ENCODE measurements around the gene GPC5. TPM values are rescaled to one million over a fixed set of nuclear protein-coding genes. Genes with fewer than 3 reads are reported as not detected.

The GPC5 gene
- total RNA-seq, 1 experiment from 2014 or later = 0.15 TPM

DNA sequence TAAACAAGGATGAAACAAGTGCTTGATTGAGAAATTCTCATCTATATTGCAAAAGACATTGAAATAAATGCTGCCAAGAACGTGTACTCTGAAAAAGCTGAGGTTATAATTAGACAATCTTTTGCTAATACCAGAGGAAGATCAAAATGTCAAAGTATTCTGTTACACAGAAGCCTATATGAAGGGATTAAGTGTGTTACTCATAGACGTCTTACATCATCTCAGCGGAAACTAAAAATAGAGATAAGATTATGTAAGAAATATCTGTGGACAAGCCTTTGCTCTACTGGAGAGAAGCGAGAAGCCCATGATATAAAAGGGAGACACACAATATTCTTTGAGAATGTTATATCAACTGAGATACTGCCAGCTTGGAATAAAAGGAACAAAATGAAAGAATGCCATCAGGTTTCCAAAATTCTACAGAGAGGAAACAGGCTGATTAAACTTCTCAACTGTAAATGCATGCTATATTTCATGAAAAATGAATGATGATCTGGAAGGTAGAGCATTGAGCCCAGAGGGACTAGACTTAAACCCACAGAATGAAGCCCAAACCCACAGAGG lies 699.0 kb downstream of the GPC5 start:
- Histone ChIP-seq H4K91ac (ENCODE audit: insufficient read length, low read depth, low read length) (no peak overlapping the region), H3K79me1 (ENCODE audit: insufficient read depth, low read depth, low read length, poor library complexity, severe bottlenecking) (no peaks in the 10 kb centered on the region), H3K4me2 (ENCODE audit: insufficient read depth, insufficient read length, low read length) (no peak overlapping the region), H3K18ac (ENCODE audit: insufficient read length, low read depth, low read length) (no peak overlapping the region), H2AK5ac (ENCODE audit: insufficient read length, low read length) (no peak overlapping the region), H4K8ac (replicated peaks; ENCODE audit: insufficient read length, low read depth, low read length) (no peak overlapping the region), H3K27ac (ENCODE audit: insufficient read length, low read depth, low read length) (no peak overlapping the region), H2BK20ac (ENCODE audit: low read depth, low read length, poor library complexity, severe bottlenecking) (no peak overlapping the region), H4K20me1 (ENCODE audit: control insufficient read depth, insufficient read depth, insufficient read length) (no peaks in the 10 kb centered on the region), H3K14ac (ENCODE audit: insufficient read depth, low read length) (no peak overlapping the region), H3K27me3 (ENCODE audit: insufficient read depth, low read length) (no peaks in the 10 kb centered on the region), H3T11ph (ENCODE audit: low read length) (no peak overlapping the region), H2BK5ac (ENCODE audit: insufficient read length, low read length) (no peak overlapping the region), H4K5ac (ENCODE audit: insufficient read length, low read depth, low read length) (no peak overlapping the region), H3K4ac (ENCODE audit: low read depth, low read length) (no peak overlapping the region), H2BK120ac (ENCODE audit: low read depth, low read length, poor library complexity, severe bottlenecking) (no peak overlapping the region), H2BK12ac (ENCODE audit: insufficient read length, low read depth, low read length) (no peak overlapping the region), H2BK15ac (ENCODE audit: low read depth, low read length) (no peak overlapping the region), H2AFZ (ENCODE audit: low read length) (no peak overlapping the region), H3K79me2 (ENCODE audit: insufficient read depth, low read length) (no peaks in the 10 kb centered on the region; the same call in 1 of the 2 replicates), H3K4me1 (ENCODE audit: insufficient read depth, low read length) (no peaks in the 10 kb centered on the region), H3K9ac (ENCODE audit: extremely low read depth, insufficient read length, low read length) (no peak overlapping the region), H3K23me2 (ENCODE audit: insufficient read length, low read depth, low read length, poor library complexity, severe bottlenecking) (no peaks in the 10 kb centered on the region), H3K56ac (ENCODE audit: insufficient read length, low read depth, low read length) (no peak overlapping the region), H3K23ac (ENCODE audit: insufficient read length, low read depth, low read length) (no peak overlapping the region), H3K9me3 (ENCODE audit: control insufficient read depth, low read depth, low read length) (no peaks in the 10 kb centered on the region)
- TF ChIP-seq, protein P1, sequence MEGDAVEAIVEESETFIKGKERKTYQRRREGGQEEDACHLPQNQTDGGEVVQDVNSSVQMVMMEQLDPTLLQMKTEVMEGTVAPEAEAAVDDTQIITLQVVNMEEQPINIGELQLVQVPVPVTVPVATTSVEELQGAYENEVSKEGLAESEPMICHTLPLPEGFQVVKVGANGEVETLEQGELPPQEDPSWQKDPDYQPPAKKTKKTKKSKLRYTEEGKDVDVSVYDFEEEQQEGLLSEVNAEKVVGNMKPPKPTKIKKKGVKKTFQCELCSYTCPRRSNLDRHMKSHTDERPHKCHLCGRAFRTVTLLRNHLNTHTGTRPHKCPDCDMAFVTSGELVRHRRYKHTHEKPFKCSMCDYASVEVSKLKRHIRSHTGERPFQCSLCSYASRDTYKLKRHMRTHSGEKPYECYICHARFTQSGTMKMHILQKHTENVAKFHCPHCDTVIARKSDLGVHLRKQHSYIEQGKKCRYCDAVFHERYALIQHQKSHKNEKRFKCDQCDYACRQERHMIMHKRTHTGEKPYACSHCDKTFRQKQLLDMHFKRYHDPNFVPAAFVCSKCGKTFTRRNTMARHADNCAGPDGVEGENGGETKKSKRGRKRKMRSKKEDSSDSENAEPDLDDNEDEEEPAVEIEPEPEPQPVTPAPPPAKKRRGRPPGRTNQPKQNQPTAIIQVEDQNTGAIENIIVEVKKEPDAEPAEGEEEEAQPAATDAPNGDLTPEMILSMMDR (conservative IDR thresholded peaks at IDR 0.05) = no peak
- Mint-ChIP-seq H3K4me3 (no peak overlapping the region), H3K4me1 (no peaks in the 10 kb centered on the region), H3K9me3 (no peaks in the 10 kb centered on the region), H3K36me3 (ENCODE audit: insufficient read depth in 1 of 3, low read depth in 3 of 3) (no peaks in the 10 kb centered on the region), H3K27me3 (ENCODE audit: low read depth) (no peaks in the 10 kb centered on the region), H3K27ac (no peak overlapping the region)
- no peak for DNase-seq
- WGBS (ENCODE audit: extremely low coverage, insufficient read length, low lambda C conversion rate) = no CpG with 5 or more reads among the region's 4 CpGs

Measured in H9 (cell line).